MM.1S (cell line): Measurements from ENCODE around the gene CCDC148.

Experiments
- DNase-seq: peaks from one replicate; pipeline ENCODE4 v3.0.0-alpha.2; 2015
- H2AFZ ChIP-seq: fragments of 300-600 bp; sonication (generic); 2 replicates; pipeline ENCODE4 v1.6.0; 2016; ENCODE audit warnings: antibody characterized with exemption, low read length
- H3F3A ChIP-seq: fragments of 300-600 bp; sonication (generic); 2 replicates; pipeline ENCODE4 v1.6.1; 2016; ENCODE audit warnings: mild to moderate bottlenecking, antibody characterized with exemption, low read length, moderate library complexity, mixed read lengths; ENCODE audit not compliant: insufficient read depth
- H3K27ac ChIP-seq: fragments of 300-600 bp; sonication (generic); 2 replicates; pipeline ENCODE4 v1.5.1; 2016; ENCODE audit warnings: mild to moderate bottlenecking, low read length
- H3K27me3 ChIP-seq: fragments of 300-600 bp; sonication (generic); replicated peaks from 2 replicates; pipeline ENCODE4 v1.6.0; 2016; ENCODE audit warnings: low read length; ENCODE audit not compliant: insufficient read depth
- H3K36me3 ChIP-seq: fragments of 300-600 bp; sonication (generic); replicated peaks from 2 replicates; pipeline ENCODE4 v1.6.1; 2016; ENCODE audit warnings: mild to moderate bottlenecking, low read length, mixed read lengths; ENCODE audit not compliant: insufficient read depth
- H3K4me1 ChIP-seq: fragments of 300-600 bp; sonication (generic); 2 replicates; pipeline ENCODE4 v1.6.1; 2016; ENCODE audit warnings: low read length, mixed read lengths
- H3K4me2 ChIP-seq: fragments of 300-600 bp; sonication (generic); 2 replicates; pipeline ENCODE4 v1.6.0; 2016; ENCODE audit warnings: low read depth, low read length
- H3K4me3 ChIP-seq: fragments of 300-600 bp; sonication (generic); 2 replicates; pipeline ENCODE4 v1.5.1; 2016; ENCODE audit warnings: low read length, mixed read lengths
- H3K79me2 ChIP-seq: fragments of 300-600 bp; sonication (generic); 2 replicates; pipeline ENCODE4 v1.6.1; 2016; ENCODE audit warnings: mixed run types, low read length, mixed read lengths
- H3K9ac ChIP-seq: fragments of 300-600 bp; sonication (generic); 2 replicates; pipeline ENCODE4 v1.6.1; 2016; ENCODE audit warnings: low read length, mixed read lengths
- H3K9me2 ChIP-seq: fragments of 300-600 bp; sonication (generic); replicated peaks from 2 replicates; pipeline ENCODE4 v1.6.1; 2016; ENCODE audit warnings: mild to moderate bottlenecking, low read length, mixed read lengths; ENCODE audit not compliant: insufficient read depth
- H3K9me3 ChIP-seq: fragments of 300-600 bp; sonication (generic); replicated peaks from 2 replicates; pipeline ENCODE4 v1.6.1; 2016; ENCODE audit warnings: mild to moderate bottlenecking, low read length, mixed read lengths; ENCODE audit not compliant: insufficient read depth
- H4K20me1 ChIP-seq: fragments of 300-600 bp; sonication (generic); 2 replicates; pipeline ENCODE4 v1.6.1; 2016; ENCODE audit warnings: mild to moderate bottlenecking, low read length, moderate library complexity, mixed read lengths; ENCODE audit not compliant: insufficient read depth
- EZH2 ChIP-seq: fragments of 300-600 bp; sonication (generic); optimal IDR thresholded peaks from 2 replicates; pipeline ENCODE3; 2017; ENCODE audit warnings: low read depth, mild to moderate bottlenecking, antibody characterized with exemption, low read length, mixed read lengths
- EZH2phosphoT487 ChIP-seq: fragments of 300-600 bp; sonication (generic); IDR thresholded peaks from 2 replicates; pipeline ENCODE4 v1.6.1; 2018; ENCODE audit warnings: antibody characterized with exemption, low read length
- TF ChIP-seq, protein P1 (sequence below): fragments of 300-600 bp; sonication (generic); IDR thresholded peaks from 2 replicates; pipeline ENCODE4 v1.5.1; 2016; ENCODE audit warnings: antibody characterized with exemption, low read length, mixed read lengths

Gene CCDC148

DNA sequence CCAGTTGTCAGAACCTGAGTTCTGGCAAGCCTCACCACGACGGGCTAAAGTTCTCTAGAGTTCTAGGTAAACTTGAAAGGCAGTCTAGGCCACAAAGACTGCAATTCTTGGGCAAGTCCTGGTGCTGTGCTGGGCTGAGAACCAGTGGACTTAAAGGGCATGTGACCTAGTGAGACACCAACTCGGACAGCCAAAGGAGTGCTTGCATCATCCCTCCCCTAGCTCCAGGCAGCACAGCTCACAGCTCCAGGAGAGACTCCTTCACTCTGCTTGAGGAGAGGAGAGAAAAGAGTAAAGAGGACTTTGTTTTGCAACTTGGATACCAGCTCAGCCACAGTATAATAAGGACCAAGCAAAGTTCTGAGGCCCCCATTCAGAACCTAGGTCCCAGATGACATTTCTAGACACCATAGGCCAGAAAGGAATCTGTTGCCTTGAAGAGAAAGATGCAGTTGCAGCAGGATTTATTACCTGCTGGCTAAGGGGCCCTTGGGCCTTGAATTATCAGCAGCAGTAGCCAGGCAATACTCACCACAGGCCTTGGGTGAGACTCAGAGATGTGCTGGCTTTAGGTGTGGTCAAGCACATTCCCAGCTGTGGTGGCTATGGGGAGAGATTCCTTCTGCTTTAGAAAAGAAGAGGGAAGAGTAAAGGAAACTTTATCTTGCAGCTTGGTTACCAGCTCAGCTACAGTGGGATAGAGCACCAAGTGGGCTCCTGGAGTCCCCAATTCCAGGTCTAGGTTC lies 303.1 kb downstream of the CCDC148 start:
- H3K4me1 ChIP-seq = no peaks in the 10 kb centered on the region
- no peaks in the 10 kb centered on the region for H3K27me3 ChIP-seq
- H2AFZ ChIP-seq = no peak overlapping the region
- no peaks in the 10 kb centered on the region for H4K20me1 ChIP-seq
- H3K36me3 ChIP-seq = no peaks in the 10 kb centered on the region
- no peak for DNase-seq
- no peaks in the 10 kb centered on the region for H3K9me2 ChIP-seq
- H3K4me3 ChIP-seq = no peak overlapping the region
- H3K9ac ChIP-seq = no peak overlapping the region
- no peak for TF ChIP-seq EZH2phosphoT487
- TF ChIP-seq EZH2 = no peak
- TF ChIP-seq, protein P1, sequence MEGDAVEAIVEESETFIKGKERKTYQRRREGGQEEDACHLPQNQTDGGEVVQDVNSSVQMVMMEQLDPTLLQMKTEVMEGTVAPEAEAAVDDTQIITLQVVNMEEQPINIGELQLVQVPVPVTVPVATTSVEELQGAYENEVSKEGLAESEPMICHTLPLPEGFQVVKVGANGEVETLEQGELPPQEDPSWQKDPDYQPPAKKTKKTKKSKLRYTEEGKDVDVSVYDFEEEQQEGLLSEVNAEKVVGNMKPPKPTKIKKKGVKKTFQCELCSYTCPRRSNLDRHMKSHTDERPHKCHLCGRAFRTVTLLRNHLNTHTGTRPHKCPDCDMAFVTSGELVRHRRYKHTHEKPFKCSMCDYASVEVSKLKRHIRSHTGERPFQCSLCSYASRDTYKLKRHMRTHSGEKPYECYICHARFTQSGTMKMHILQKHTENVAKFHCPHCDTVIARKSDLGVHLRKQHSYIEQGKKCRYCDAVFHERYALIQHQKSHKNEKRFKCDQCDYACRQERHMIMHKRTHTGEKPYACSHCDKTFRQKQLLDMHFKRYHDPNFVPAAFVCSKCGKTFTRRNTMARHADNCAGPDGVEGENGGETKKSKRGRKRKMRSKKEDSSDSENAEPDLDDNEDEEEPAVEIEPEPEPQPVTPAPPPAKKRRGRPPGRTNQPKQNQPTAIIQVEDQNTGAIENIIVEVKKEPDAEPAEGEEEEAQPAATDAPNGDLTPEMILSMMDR = no peak
- H3K27ac ChIP-seq = no peak overlapping the region
- H3K9me3 ChIP-seq = no peaks in the 10 kb centered on the region
- H3F3A ChIP-seq = no peaks in the 10 kb centered on the region
- no peaks in the 10 kb centered on the region for H3K79me2 ChIP-seq
- no peak overlapping the region for H3K4me2 ChIP-seq

DNA sequence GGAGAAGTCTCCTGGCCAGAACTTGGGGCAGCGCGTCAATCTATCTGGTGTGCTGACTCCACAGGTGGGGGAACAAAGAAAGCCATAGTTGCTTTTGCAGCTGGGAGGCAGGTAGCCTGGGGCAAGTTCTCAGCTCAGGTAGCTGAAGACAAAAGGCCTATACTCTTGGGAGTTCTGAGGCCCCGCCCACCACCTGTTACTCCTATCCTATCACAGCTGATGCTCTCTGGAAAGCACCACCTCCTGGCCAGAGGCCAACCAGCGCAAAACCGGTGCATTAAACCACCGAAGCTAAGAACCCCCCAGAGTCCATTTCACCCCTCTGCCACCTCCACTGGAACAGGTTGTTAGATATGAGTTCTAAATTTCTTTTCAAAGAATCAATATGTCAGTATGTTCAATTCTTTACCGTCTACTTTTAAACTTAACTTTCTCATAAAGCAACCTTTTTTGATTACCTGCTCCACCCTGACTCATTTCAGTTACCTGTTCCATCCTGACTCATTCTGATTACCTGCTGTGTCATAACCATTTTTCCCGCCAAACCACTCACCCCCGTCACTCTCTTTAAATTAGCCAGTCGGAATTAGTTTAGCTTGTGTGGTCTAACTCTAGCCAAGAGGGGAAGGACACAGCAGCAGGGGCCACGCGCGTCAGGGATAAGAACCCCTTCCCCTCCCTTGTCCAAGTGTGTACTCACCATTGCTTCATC lies 311.5 kb downstream of the CCDC148 start:
- Histone ChIP-seq H3K9ac (no peak overlapping the region), H3K4me2 (no peak overlapping the region), H3K79me2 (no peaks in the 10 kb centered on the region), H3K27me3 (no peaks in the 10 kb centered on the region), H3K27ac (no peak overlapping the region), H3F3A (no peaks in the 10 kb centered on the region), H3K4me1 (no peaks in the 10 kb centered on the region), H3K36me3 (no peaks in the 10 kb centered on the region), H4K20me1 (no peaks in the 10 kb centered on the region), H3K9me3 (no peaks in the 10 kb centered on the region), H3K9me2 (no peaks in the 10 kb centered on the region), H3K4me3 (no peak overlapping the region), H2AFZ (no peak overlapping the region)
- DNase-seq = no peak
- no peak for TF ChIP-seq EZH2phosphoT487
- TF ChIP-seq EZH2 = no peak
- TF ChIP-seq, protein P1 = no peak

DNA sequence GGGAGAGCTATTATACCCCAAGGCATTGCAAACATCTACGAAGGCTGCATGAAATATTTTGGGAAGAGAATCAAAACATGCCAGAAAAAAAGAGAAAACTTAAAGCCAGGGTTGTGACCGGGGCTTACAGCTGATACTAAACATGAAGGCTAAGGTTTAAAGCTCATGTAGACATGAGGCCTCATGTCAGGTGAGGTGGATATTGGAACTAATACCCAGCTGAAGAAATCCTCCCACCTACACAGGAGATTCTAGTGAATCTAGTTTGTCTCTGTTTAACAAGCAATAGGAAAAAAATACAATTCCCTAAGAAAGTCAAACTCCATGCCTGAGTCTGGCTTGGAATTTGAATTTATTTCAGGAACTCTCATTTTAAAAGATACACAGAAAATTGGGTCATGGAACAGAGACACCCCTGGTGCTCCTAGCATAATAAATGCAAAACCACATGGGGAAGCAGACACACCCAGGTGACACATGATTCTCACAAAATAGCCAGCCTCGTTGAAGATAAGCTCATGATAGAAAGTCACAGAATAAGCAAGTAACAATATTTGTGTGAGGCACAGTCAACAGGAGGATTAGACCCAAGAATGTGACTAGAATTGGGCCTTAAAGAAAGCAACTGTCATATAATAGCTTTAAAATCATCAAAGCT lies 312.7 kb downstream of the CCDC148 start:
- no peaks in the 10 kb centered on the region for H3K4me1 ChIP-seq
- no peaks in the 10 kb centered on the region for H3K9me3 ChIP-seq
- H4K20me1 ChIP-seq = no peaks in the 10 kb centered on the region
- H3K79me2 ChIP-seq = no peaks in the 10 kb centered on the region
- H3K4me2 ChIP-seq = no peak overlapping the region
- no peak overlapping the region for H2AFZ ChIP-seq
- TF ChIP-seq, protein P1 = no peak
- TF ChIP-seq EZH2 = no peak
- TF ChIP-seq EZH2phosphoT487 = no peak
- no peak overlapping the region for H3K27ac ChIP-seq
- H3K36me3 ChIP-seq = no peaks in the 10 kb centered on the region
- no peaks in the 10 kb centered on the region for H3K9me2 ChIP-seq
- H3K4me3 ChIP-seq = no peak overlapping the region
- no peak for DNase-seq
- no peak overlapping the region for H3K9ac ChIP-seq
- H3F3A ChIP-seq = no peaks in the 10 kb centered on the region
- no peaks in the 10 kb centered on the region for H3K27me3 ChIP-seq
